Islet precursor cell (in vitro differentiated cells): ENCODE data around the gene SYT15B.
A peak's percentile ranks its signal among the peaks of the same experiment; 100 is the strongest.
"Not testable (repeated sequence)": the region's sequence is repeated elsewhere in the genome, so short reads cannot be mapped to it uniquely, and the experiment has no call there.

Experiments used
- DNase-seq: peaks from one replicate; pipeline ENCODE4 v3.0.0-alpha.2; 2018

SYT15B gene

DNA sequence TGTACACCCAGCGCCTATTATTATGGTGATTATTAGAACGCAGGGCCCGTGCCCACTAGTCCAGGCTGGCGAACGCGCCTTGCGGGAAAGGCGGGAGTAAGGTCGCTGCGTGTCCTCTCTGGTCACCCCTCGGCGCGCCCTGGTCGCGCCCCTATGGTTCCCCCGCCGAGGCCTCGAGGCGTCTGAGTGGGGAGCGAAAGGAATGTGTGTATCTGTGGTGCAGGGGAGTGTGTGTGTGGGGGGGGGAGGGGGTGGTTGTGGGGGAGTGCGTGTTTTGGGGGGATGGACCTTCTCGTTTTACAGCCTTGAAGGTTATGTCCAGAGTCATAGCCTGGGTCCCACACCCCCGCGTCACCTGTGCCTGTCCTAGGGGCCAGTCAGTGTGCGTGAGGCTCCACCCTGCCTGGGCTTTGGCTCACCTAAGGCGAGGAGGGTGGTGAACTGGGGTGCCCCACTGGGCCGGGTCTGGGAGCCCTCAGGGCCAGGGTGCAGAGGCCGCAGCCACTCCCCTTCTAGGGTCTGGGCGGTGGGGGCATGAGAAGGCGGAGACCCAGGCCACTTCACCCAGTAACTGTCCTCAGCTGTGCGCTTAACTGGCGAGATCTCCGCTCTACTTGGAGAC lies at the start of gene SYT15B:
SYT15B (minus strand) TSS at position 39 of the 622 bp plus-strand sequence. CDS start 952 bp downstream, outside the sequence.
- DNase-seq: not testable (repeated sequence)

DNA sequence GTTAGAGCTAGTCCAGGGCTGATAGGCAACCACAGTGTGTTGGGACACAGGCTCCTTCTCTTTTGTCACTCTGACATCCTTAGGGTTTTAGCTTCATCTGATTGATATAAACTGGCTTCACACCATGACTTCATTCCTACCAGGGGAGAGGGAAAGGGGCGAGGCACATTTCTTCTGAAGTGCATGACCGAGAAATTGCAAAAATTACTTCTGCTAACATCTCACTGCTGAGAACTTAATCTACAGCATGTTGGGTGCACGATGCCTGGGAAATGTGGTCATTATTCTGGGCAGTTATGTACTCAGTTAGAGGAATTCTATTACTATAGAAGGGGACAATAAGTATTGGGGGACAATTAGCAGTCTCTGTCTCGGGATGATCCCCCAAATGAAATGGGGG lies 16.2 kb upstream of the SYT15B start:
- DNase-seq: not testable (repeated sequence)

DNA sequence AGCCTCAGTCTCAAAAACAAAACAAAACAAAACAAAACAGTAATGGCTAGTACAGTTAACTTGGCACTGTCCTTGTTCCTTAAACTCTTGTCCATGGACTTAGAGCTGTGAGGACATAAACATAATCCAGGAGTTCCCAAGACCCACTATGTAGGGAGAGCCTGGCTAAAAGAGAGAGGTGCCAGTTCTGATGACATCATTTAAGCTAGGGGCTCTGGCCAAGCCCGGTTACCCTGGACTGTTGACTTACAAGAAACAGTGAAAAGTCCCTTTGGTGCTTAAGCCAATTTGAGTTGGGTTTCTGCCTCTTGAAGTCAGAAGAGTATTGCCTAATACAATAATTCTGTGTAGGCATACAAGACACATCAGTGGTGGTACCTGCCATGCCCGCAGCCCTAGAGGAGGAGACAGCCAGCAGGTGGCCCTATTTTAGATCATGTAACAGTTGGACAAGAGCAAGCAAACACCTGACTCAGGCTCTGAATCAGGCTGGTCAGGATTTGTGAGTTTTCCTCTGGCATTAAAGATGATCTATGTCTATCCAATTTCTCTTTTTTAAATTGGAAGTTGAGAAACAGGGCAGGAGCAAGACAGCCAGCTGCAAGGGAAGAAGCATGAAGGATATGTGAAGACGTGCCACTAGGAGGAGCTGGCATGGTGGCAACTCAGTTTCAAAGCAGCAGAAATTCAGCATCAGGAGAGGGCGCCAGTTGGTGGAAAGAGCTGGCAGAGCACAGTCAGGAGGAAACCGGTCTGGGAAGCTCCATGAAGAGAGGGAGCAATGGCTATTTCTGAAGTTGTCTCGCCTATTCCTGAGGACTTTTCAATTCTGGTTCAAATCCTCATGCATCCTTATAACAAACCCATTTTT lies 12.2 kb upstream of the SYT15B start:
- peak; percentile 74 for DNase-seq

DNA sequence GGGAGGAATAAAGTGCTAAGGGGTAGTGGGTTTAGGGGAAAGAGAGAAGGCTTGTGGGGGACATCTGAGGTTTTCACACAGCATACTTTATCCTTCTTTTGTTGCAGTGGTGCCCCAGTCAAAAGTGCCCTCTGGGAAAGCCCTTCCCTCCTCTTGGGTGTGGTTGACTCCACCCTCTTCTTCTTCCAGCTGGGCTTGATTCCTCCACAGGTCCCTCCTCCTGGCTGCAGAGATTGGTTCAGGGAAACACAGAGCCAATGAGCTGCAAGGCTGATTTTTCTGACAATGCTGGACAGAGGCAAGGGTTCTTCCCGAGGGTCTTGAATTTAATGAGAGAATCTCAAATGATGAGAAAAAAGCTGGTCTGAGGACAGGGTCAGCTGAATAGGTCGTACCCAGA lies 7.4 kb upstream of the SYT15B start:
- DNase-seq: not testable (repeated sequence)

DNA sequence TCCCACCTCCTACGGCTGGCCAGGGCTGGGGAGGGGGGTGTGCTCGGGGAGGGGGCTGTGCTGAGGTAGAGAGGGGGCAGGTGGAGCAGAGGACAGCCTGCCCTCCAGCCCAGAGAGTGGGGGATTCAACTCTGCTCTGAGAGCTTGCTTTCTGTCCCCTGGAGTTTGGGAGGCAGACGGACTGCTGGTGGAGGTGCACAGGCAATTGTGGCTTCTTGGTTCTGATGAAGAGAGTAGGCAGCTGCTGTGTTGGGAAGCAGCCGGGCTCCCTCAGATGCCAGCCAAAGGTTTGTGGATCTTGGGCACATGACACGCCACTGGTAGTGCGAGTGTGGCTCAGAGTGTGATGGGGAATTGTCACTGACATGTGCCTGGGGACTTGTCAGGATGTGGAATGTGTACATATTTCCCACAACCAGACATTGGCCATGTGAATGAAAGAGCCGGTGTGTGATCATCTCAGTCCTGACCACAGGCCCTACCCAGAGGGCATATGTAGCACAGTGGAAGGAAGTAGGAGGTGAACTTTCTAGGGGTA lies 5.3 kb upstream of the SYT15B start:
- peak; percentile 41 for DNase-seq

DNA sequence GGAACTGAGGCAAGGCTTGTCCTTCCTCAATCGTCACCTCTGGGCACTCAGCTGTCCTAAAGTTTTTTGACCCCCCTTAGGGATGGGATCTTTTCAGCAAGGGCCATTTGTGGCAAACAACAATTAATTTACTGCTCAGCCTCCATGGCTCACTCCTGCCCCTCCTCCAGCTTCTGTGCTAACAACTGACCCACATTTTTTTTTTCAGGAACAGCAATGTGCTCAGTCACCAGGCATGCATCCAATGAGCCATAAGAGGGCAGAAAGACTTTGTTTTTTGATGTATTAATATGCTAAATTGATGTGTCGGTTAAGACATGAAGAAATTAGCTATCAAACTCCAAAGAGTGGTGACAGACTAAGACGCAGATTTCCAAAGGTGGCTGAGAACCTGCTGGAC lies 4.7 kb upstream of the SYT15B start:
- peak; percentile 42 for DNase-seq

DNA sequence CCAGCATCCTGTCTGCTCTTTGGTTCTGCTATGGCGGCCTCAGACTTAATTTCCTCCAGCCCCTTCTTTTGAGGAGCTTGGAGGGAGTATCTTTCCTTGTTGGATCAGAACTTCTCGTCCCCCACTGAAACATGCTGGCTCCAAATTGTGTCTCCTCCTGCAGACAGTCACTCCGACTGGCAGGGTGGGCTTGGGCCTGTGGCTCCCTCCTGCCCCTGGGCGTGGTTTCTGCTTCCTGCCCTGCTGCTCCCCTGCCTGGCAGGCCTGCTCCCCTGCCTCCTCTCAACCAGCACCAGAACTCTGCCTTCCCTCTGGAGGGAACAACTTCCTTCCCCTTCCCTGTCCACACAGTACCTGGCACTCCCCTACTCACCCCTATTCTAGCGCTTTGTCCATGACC lies 3.8 kb upstream of the SYT15B start:
- not testable (repeated sequence) for DNase-seq

DNA sequence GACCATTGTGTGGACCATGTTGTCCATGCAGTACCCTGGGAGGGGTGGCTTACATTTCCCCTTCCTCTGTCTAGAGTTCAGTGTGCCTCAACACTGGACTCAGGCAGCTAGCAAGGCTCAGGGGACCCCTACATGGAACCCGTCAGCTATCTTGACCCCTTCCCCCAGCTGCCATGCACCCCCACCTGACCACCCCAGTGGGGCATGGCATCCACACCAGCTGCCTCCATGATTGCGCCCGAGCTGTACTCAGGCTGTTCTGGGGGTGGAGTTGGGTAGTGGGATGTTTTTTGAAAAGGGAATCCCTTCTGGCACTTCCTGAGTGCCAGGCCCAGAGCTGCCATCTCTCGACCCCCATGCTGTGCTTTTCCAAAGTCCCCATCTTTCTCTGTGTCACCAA lies 1.8 kb upstream of the SYT15B start:
- DNase-seq: not testable (repeated sequence)

DNA sequence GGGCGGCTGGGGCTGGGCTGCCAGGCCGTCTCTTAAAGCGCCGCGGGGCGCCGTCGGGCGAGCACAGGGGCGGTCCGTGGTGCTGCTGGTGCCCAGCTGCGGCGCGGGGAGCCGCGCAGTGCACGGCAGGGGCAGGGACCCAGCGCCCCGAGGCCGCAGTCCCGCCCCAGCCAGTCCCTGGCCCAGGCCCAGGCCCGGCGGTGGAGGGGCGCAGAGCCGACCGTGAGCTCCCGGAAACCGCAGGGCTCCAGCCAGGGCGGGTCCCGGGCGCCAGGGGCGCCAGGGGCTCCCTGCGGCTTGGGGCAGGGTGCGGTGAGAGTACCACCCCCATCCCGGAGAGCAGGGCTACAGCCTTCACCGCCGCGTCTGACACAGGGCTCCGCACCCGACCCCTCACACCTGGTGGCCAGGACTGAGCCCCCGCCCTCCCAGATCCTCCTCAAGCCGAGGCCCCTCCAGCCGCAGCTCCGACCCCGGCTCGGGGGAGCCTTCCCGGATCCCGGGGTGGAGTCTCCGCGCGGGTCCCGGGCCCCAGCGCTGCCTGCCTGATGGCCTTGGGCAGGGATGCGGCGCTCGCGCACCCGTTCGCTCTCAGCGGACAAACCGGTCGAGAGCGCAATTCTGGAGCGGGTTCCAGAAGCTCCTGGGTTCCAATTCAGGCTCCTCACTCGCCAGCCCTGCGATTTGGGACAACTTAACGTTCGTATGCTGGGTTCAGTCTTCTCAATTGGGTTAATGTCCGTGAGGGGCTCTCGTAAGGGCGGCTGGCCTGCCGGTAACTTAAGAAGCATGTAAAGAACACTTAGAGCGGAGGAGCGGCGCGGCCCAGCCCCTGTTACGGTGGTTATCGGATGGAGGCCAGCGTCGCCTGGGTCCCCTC lies 478 bp downstream of the SYT15B start:
- DNase-seq: peak; percentile 25

DNA sequence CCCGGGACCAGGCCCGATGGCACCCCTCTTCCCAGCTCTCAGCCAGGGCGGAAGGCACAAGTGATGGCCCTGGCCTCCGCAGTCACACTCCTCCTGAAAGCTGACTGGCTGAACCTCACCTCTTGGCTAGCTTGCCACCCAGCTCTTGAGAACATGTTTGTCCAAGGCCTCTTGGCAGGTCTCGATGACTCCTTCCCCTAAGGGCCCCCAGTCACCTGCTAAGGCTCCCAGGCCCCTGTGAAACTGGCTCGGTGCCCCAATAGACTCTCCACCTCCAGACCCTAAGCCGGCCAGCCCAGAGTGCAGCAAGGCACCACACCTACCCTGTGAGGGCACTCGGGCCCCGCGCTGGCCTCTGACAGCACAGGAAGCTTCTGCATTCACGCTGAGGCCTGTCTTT lies 4.5 kb downstream of the SYT15B start:
- DNase-seq: not testable (repeated sequence)

DNA sequence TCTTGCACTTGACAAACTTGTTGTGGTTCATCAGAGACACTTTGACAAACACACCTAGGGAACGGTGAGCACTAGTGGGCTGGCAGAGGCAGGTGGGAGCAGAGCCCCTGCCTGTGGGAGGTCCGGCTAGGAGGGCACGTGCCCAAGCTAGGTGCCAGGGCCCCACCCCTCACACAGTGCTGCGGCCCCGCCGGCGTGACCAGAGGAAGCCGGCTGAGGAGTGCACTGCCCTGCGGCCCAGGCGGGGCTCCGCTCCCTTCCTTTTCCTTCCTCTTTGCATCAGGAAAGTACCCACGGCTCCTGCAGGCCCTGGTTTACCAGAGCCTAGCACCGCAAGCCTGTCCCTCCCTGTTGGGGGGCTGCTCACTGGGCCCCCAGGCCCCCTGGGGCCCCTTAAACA lies 7.2 kb downstream of the SYT15B start:
- DNase-seq: not testable (repeated sequence)

DNA sequence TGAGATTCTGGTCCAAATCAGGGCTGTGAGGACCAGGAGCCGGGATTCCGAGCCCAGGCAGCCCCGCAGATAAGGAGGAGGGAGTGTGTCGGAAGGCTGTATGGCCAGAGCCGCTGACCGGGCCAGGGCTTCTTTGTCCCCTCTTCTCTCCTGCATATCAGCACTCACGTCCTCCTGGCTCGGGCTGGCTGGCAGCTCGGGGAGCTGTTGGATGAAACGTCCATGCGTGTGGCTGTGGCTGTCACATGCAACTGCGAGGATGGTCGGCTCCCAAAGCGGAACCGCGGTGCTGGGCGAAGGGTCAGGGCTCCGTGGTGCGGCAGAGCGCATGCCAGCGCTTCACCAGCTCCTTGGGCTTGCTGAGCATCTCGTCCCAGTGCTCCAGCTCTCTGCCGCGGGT lies 9.5 kb downstream of the SYT15B start:
- DNase-seq: not testable (repeated sequence)

DNA sequence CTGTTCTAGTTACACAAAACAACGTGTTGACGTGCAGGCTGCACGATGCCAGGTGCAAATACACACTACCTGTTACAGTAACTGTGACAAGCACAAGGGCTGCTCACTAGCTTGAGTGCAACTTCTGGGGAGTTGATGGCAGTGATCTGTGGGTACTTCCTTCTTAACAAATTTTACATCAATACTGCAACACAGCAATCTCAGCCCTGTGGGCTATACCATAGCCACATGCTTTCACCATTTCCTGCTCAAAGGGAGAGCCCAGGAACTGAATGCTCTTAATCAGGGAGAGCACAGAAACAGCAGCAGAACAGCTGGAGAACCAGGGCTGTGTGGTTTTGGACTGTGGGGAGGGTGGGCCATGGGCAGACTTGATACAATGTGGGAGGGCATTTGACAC lies 10.2 kb downstream of the SYT15B start:
- DNase-seq: not testable (repeated sequence)

DNA sequence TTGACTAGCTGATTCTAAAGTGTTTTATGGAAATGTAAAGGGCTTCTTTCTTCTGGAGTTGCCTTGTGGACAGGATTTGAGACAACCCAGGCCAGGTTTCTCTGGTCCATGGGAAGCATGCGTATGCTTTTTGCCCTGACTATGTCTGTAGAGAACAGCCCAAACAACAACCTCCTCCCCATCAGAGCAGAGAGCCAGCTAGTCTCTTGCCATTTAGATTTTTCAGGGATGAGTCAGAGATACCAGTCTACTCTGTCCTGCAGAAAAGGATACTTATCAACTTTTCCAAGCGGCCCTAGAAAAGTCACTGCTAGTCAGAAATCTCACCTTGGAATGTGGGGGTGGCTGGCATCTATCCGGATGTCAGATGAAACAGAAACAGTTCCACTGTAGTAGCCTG lies 11.6 kb downstream of the SYT15B start:
- not testable (repeated sequence) for DNase-seq

DNA sequence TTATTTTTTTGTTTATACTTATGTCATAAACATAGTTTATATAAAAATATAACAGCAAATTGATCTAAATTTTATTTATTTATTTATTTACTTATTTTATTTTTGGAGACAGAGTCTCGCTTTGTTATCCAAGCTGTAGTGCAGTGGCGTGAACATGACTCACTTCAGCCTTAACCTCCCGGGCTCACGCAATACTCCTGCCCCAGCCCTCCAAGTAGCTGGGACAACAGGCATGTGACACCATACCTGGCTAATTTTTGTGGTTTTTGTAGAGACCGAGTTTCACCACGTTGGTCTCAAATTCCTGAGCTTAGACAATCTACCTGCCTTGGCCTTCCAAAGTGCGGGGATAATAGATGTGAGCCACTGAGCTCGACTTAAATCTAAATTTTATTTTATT lies 13.0 kb downstream of the SYT15B start:
- DNase-seq: not testable (repeated sequence)

DNA sequence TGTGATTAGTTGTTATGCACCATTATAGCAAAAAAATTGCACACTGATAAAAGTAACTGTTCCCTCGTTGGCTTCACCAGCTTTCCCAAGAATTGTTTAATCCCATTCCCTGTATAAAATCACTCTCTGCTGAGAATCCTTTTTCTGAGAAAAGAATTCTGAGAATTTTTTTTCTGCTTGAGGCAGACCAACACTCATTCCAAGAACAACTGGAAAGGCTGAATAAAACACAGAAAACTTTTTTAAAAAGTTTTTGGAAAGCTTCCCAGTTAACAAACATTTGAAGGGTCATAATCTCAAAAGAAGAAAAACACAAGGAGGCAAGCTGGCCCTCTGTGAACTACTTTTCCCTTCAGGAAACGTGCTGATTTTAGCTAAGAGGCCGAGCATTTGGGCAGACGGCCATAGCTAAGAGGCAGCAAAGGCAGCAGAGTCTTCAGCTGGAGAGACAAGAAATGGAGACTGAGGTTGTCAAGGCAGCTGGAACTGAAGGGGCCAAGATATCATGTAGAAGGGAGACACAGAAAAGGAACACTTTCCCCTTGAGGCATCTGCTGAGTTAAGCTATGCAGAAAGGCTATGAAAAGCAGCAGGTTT lies 16.5 kb downstream of the SYT15B start:
- not testable (repeated sequence) for DNase-seq

DNA sequence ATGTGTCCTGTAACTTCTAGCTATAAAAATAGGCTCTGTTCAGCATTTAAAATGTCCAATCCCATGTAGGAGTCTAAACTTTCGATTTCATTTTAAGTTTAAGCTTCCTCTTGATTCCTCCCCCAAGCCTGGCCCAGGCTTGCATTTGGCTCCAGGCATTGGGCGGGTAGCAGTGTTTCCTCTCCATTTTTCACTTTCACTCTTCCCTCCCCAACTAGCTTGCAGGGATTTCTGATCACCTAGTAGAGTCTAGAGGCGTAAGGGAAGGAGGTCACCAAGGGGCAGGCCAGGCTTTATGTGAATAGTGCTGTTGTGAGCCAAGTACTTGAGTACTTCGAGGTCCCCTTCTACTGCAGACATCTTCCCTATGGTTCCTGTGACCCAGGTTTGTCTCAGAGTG lies 18.5 kb downstream of the SYT15B start:
- not testable (repeated sequence) for DNase-seq

DNA sequence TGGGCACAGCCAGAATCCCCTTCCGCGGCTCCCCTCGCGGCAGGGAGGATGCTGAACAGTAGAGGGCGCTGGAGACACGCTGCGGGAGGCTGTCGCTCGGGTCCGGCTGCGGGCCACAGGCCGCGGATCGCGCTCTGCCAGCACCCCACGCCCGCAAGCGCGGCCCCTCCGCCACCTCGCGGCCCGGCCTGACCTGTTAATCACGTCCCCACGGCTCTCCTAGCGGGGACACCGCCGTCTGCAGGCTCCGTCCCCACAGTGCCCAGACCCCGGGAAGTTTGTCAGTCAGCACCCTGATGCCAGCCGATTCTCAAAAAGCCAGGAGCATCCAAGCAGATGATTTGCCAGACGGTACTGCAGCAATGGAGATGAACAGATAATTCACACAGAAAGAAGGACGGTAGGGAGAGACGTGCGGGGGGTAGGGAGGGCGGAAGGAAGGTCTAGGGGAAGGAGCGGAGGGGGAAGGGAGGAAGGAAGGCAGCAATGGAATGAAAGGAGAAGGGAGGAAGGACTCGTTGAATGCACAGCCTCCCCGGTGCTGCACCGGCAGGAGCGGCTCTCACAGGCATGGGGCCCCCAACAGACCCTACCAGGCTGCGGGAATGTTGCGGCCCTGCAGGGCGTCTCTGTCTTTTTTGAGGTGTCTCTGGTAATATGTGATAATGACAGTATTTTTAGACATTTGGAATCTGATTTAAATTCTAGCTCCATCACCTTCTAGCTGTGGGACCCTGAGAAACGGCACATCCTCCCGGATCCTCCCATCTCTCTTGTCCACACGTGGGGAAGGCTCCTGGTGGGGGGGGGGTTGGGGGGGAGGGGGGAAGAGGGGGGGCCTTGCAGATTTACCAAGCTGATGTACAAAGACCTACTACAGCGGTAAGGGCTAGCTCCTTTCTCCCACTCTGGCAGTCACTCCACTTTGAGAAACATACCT lies 19.5 kb downstream of the SYT15B start:
- peak; percentile 53 for DNase-seq

DNA sequence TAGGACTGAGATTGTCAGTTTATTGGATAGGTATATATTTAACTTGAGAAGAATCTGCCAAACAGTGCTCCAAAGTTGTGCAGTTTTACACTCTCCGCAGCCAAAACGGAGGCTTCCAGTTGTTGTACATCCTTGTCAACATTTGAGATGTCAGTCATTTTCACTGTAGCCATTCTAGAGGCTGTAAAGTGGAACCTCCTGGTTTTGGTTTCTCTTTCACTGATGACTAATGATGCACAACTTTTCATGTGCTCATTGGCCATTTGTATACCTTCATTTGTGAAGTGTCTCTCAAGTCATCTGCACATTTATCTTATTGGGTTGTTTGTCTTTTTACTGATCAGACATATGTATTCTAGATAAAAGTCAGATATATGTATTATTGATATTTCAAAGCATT lies 22.5 kb downstream of the SYT15B start:
- not testable (repeated sequence) for DNase-seq

DNA sequence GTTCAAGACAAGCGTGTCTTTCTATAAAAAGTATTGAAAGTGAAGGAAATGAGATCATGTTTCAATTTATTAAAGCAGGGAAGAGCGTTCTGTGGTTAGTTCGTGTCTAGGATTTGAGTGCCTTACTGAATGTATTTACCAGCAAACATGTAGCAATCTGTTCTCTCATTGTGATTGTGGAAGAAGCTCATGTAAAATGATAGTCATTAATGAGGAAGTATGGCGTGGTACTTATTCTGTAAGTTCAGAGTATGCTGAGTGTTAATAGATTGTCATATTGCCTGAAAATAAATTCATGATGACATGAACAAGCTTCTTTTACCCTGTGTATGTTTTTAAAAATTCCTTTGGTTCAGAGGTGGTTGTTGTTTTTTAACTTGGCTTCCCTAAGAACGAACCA lies 32.5 kb downstream of the SYT15B start:
- not testable (repeated sequence) for DNase-seq

DNA sequence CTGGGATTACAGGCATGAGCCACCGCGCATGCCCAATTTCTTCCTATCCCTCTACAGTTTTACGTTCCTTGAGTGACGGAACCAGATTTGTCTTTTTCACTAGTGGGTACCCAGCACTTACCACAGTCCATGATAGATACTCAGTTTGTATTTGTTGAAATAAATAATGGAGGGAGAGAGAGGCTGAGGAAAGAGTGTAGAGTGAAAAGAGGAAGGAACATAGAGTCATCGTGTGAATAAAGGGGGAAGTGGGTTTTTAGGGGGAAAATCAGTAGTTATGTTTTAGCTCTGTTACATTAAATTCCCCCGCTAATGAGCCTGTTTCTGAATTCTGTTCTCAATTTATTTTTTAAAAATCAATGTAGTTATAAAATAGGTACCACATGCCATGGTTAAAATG lies 37.7 kb downstream of the SYT15B start:
- not testable (repeated sequence) for DNase-seq
